SK-N-MC (cell line): Measurements from ENCODE around the gene CHMP6.

Source experiments
- EZH2 ChIP-seq: fragments of 200-600 bp; sonication (generic); IDR thresholded peaks from one replicate; pipeline ENCODE4 v1.6.1; 2017; ENCODE audit warnings: antibody characterized with exemption
- FOXP2 ChIP-seq: optimal IDR thresholded peaks from 2 replicates; pipeline ENCODE3; 2011; ENCODE audit warnings: mild to moderate bottlenecking, moderate library complexity; ENCODE audit not compliant: insufficient read depth; ENCODE audit errors: extremely low read length, control extremely low read depth
- POLR2AphosphoS5 ChIP-seq: IDR thresholded peaks from 2 replicates; pipeline ENCODE4 v1.6.1; 2012; ENCODE audit warnings: mild to moderate bottlenecking, low read depth, low read length, borderline replicate concordance

DNA sequence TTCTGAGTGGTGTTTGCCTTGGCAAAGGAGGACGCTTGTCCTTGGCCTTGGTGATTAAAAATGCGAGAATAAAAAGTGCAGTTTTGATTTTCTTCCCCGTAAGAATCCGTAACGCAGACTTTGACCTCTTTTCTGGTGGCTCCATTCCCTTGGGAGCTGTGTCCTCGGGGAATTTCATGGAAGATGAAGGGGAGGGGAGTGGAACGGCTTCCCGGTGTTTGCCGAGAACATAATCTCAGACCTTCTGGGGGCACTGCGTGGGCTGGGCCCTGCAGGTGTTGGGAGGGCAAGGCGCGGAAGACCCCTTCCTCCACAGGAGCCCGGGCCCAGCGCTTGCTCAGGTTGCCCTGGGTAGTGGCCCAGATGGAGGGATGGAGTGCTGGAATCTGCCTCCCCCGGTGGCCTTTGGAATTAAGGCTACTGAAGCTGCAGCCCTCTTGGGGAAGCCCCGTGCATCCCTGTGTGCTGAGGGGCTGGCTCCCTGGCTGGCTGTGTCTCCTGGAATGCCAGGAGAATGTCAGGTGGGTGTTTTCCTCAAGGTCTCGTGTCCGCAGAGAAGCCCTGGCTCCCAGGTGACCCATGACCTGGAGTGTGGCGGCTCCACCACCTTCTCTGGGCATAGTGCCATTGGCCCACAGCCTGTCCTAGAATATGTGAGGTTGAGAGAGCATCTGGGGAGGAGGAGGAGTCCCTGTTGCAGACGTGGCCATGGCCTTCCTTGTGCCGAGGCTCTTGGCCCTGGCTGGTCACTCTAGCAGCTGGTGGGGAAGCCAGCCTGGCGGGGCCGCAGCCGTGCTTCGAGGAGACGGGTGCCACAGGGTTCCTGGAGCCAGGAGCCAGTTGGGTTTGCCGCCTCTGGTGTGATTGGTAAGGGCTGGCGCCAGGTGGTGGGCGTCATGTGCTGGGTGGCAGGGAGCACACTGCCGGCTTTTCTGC, 46.4 kb downstream of the CHMP6 start:
- TF ChIP-seq EZH2, result no peak
- TF ChIP-seq POLR2AphosphoS5, result no peak
- no peak for TF ChIP-seq FOXP2
